ENCODE measurements around the gene ALDH9A1.

- TF ChIP-seq CSRNP3 (CRISPR knock-in tag; IDR thresholded peaks at IDR 0.05) = no peak
- TF ChIP-seq CREB5 (CRISPR knock-in tag; IDR thresholded peaks at IDR 0.05; ENCODE audit: low read depth) = no peak
- no peak for TF ChIP-seq PATZ1 (CRISPR knock-in tag; IDR thresholded peaks at IDR 0.05; ENCODE audit: borderline replicate concordance)
- no peak for TF ChIP-seq ZFP30 (CRISPR knock-in tag; IDR thresholded peaks at IDR 0.05)
- TF ChIP-seq CSDC2 (CRISPR knock-in tag; IDR thresholded peaks at IDR 0.05) = no peak
Measured at GRCh38 chr1:165619647-165620151, 78.7 kb downstream of the ALDH9A1 start.
